Hematopoietic multipotent progenitor cell (in vitro differentiated cells): ENCODE data around the gene GPR78. TPM values are rescaled to one million over a fixed set of nuclear protein-coding genes. Genes with fewer than 3 reads are reported as not detected.
A peak's percentile ranks its signal among the peaks of the same experiment; 100 is the strongest.

Experiments used
- DNase-seq, 3 donors: peaks; one replicate each; pipeline ENCODE4 v3.0.0-alpha.2; 2011 to 2015; ENCODE audit warnings: low read depth in 2 of 3, low spot score in 2 of 3
- total RNA-seq: library from RNA; depleted of rRNA; stranded (reverse); fragments of >200 nt; gene quantifications from one replicate; pipeline ENCODE4 v1.2.3, GENCODE V29; 2012

GPR78 gene
- total RNA-seq, 1 donor = not detected

- DNase-seq = no peak
Measured at GRCh38 chr4:8597319-8597718, 17.1 kb downstream of the GPR78 start.

GRCh38 chr4:8597791-8598190, 17.6 kb downstream of the GPR78 start:
- DNase-seq = no peak

- DNase-seq = no peak
Measured at GRCh38 chr4:8598391-8599090, 18.3 kb downstream of the GPR78 start.

- no peak for DNase-seq
Measured at GRCh38 chr4:8599091-8599460, 18.9 kb downstream of the GPR78 start.

- no peak for DNase-seq
Measured at GRCh38 chr4:8599657-8600056, 19.5 kb downstream of the GPR78 start.

- DNase-seq = no peak
Measured at GRCh38 chr4:8600266-8600665, 20.1 kb downstream of the GPR78 start.

GRCh38 chr4:8600686-8601085, 20.5 kb downstream of the GPR78 start:
- no peak for DNase-seq

- DNase-seq = no peak
Measured at GRCh38 chr4:8601086-8601485, 20.9 kb downstream of the GPR78 start.

- DNase-seq = no peak
Measured at GRCh38 chr4:8601556-8601955, 21.4 kb downstream of the GPR78 start.

- DNase-seq = no peak
Measured at GRCh38 chr4:8602686-8603430, 22.7 kb downstream of the GPR78 start.

- no peak for DNase-seq
Measured at GRCh38 chr4:8603931-8604330, 23.7 kb downstream of the GPR78 start.

- DNase-seq = no peak
Measured at GRCh38 chr4:8605289-8605688, 25.1 kb downstream of the GPR78 start.

- no peak for DNase-seq
Measured at GRCh38 chr4:8606476-8606875, 26.3 kb downstream of the GPR78 start.

GRCh38 chr4:8606966-8607365, 26.8 kb downstream of the GPR78 start:
- no peak for DNase-seq

GRCh38 chr4:8607603-8608481, 27.6 kb downstream of the GPR78 start:
- DNase-seq = peak in 2 of 3 donors; percentile 14 to 41

- DNase-seq = no peak
Measured at GRCh38 chr4:8608714-8609391, 28.7 kb downstream of the GPR78 start.

- DNase-seq = no peak
Measured at GRCh38 chr4:8609406-8609805, 29.2 kb downstream of the GPR78 start.

GRCh38 chr4:8609824-8610350, 29.7 kb downstream of the GPR78 start:
- DNase-seq = no peak

- DNase-seq = no peak
Measured at GRCh38 chr4:8610858-8611616, 30.8 kb downstream of the GPR78 start.

GRCh38 chr4:8612646-8613045, 32.5 kb downstream of the GPR78 start:
- DNase-seq = no peak
